Endothelial cell of umbilical vein (primary cell): ENCODE measurements around the gene MOB1B. TPM values are rescaled to one million over a fixed set of nuclear protein-coding genes. Genes with fewer than 3 reads are reported as not detected.

ENCODE experiments used
- BruUV-seq: library from RNA; stranded (reverse); fragments of 400-500 nt; replicated peaks from 2 replicates; lab custom pipeline; 2021; lab: Mats Ljungman, UMichigan
- CTCF ChIA-PET: fragments of 300-600, 350-600 bp; sonication (Branson Sonifier 250); formaldehyde crosslinking; loops from one replicate; lab custom pipeline; 2021; ENCODE audit warnings: antibody characterized with exemption, inconsistent platforms; lab: Charles Lee
- POLR2A ChIA-PET: fragments of 300-600, 350-600 bp; sonication (Branson Sonifier 250); formaldehyde crosslinking; loops from one replicate; lab custom pipeline; 2021; ENCODE audit warnings: antibody characterized with exemption, inconsistent platforms; lab: Charles Lee
- DNase-seq: peaks from one replicate; pipeline ENCODE4 v3.0.0-alpha.2; 2011; ENCODE audit warnings: low read depth, low spot score
- FAIRE-seq: peaks from 2 replicates; lab custom pipeline; 2011; peaks lifted over from hg19 to GRCh38; lab: Jason Lieb, UNC
- H2AFZ ChIP-seq: 2 replicates; pipeline ENCODE4 v1.6.0; 2012; ENCODE audit warnings: low read depth, low read length, control low read depth, inconsistent platforms
- H3K27ac ChIP-seq: 2 replicates; pipeline ENCODE4 v1.5.1; 2011; ENCODE audit warnings: low read depth, mild to moderate bottlenecking, control low read depth, low read length, moderate library complexity; ENCODE audit not compliant: insufficient read depth
- H3K27me3 ChIP-seq, 2 experiments: 2 replicates each; pipeline versions ENCODE4 v1.6.0 to v1.6.1; 2011; ENCODE audit warnings: low read length in 2 of 2, mixed read lengths in 1 of 2; ENCODE audit not compliant: control insufficient read depth in 2 of 2, insufficient read depth in 2 of 2
- H3K36me3 ChIP-seq, 2 experiments: 2 replicates in 1 of 2; 3 replicates in 1 of 2; pipeline ENCODE4 v1.5.1; 2011; ENCODE audit warnings: low read length in 2 of 2, mild to moderate bottlenecking in 1 of 2, moderate library complexity in 1 of 2; ENCODE audit not compliant: control insufficient read depth in 2 of 2, insufficient read depth in 2 of 2; ENCODE audit errors: extremely low read depth in 1 of 2
- H3K4me1 ChIP-seq: 3 replicates; pipeline ENCODE4 v1.5.1; 2011; ENCODE audit warnings: mild to moderate bottlenecking, low read length; ENCODE audit not compliant: control insufficient read depth, insufficient read depth; ENCODE audit errors: extremely low read depth
- H3K4me2 ChIP-seq: 2 replicates; pipeline ENCODE4 v1.6.1; 2011; ENCODE audit warnings: low read length, control low read depth, mixed read lengths; ENCODE audit not compliant: insufficient read depth
- H3K4me3 ChIP-seq, 3 experiments: fragments of 200-600 bp in 1 of 3; sonication (generic), shearing (Covaris generic) in 1 of 3; replicated peaks in 1 of 3; 2 replicates each; pipeline ENCODE4 v1.5.1; 2011 to 2016; ENCODE audit warnings: control low read depth in 3 of 3, low read length in 3 of 3, mild to moderate bottlenecking in 2 of 3, inconsistent platforms in 1 of 3, low read depth in 1 of 3, moderate library complexity in 1 of 3; ENCODE audit not compliant: insufficient read depth in 1 of 3
- H3K79me2 ChIP-seq: 2 replicates; pipeline ENCODE4 v1.6.0; 2012; ENCODE audit warnings: low read length, inconsistent platforms; ENCODE audit not compliant: control insufficient read depth, insufficient read depth
- H3K9ac ChIP-seq: replicated peaks from 2 replicates; pipeline ENCODE3; 2011; ENCODE audit warnings: low read length, control low read depth; ENCODE audit not compliant: insufficient read depth; ENCODE audit errors: extremely low read depth
- H3K9me1 ChIP-seq: replicated peaks from 3 replicates; pipeline ENCODE4 v1.6.0; 2011; ENCODE audit warnings: mild to moderate bottlenecking, low read length; ENCODE audit not compliant: control insufficient read depth, insufficient read depth; ENCODE audit errors: extremely low read depth
- H3K9me3 ChIP-seq: replicated peaks from 2 replicates; pipeline ENCODE4 v1.5.1; 2012; ENCODE audit warnings: low read length, inconsistent platforms; ENCODE audit not compliant: control insufficient read depth, insufficient read depth
- H4K20me1 ChIP-seq: replicated peaks from 2 replicates; pipeline ENCODE3; 2011; ENCODE audit warnings: mild to moderate bottlenecking, low read length; ENCODE audit not compliant: control insufficient read depth, insufficient read depth; ENCODE audit errors: extremely low read depth
- EZH2 ChIP-seq: IDR thresholded peaks from 2 replicates; pipeline ENCODE4 v1.6.1; 2012; ENCODE audit warnings: borderline replicate concordance, low read depth, mild to moderate bottlenecking, moderate library complexity, low read length, inconsistent platforms; ENCODE audit not compliant: severe bottlenecking
- FOS ChIP-seq: IDR thresholded peaks from 2 replicates; pipeline ENCODE4 v1.6.1; 2011; ENCODE audit warnings: mild to moderate bottlenecking, low read length, moderate library complexity, borderline replicate concordance; ENCODE audit not compliant: insufficient read depth
- GATA2 ChIP-seq: IDR thresholded peaks from 2 replicates; pipeline ENCODE4 v1.7.0; 2011; ENCODE audit warnings: low read depth, mild to moderate bottlenecking, moderate library complexity, mixed read lengths, low read length; ENCODE audit not compliant: insufficient read length, insufficient read depth
- JUN ChIP-seq: IDR thresholded peaks from 2 replicates; pipeline ENCODE4 v1.6.1; 2011; ENCODE audit warnings: borderline replicate concordance, low read depth; ENCODE audit not compliant: insufficient read length, insufficient read depth
- MYC ChIP-seq: IDR thresholded peaks from one replicate; pipeline ENCODE4 v1.6.1; 2011; ENCODE audit warnings: mild to moderate bottlenecking, low read depth, low read length
- POLR2A ChIP-seq: IDR thresholded peaks from 2 replicates; pipeline ENCODE4 v1.6.1; 2012; ENCODE audit warnings: low read depth, mild to moderate bottlenecking, control low read depth, low read length
- POLR2AphosphoS5 ChIP-seq: IDR thresholded peaks from 2 replicates; pipeline ENCODE4 v1.6.1; 2012; ENCODE audit warnings: low read depth, mild to moderate bottlenecking, control low read depth, low read length, moderate library complexity; ENCODE audit not compliant: insufficient read depth
- dilution Hi-C: fragments of 300-500 bp; cut with MboI; formaldehyde crosslinking; loops from one replicate; pipeline ENCODE4 v1.15.0; 2019; ENCODE audit warnings: low sequenced_read_pairs; ENCODE audit not compliant: extremely low pct_ligation_motif_present
- intact Hi-C: fragments of 100-400 bp; cut with micrococcal nuclease; formaldehyde crosslinking; loops from one replicate; pipeline ENCODE4 v1.10.0; 2022
- polyA plus RNA-seq, 4 experiments: library from polyadenylated mRNA; depleted of rRNA in 3 of 4; stranded (reverse) in 3 of 4; unstranded in 1 of 4; fragments of >200 nt; gene quantifications; 2 replicates each; pipeline versions ENCODE4 v1.2.1 to v1.2.3, GENCODE V29; 2011 to 2012; ENCODE audit warnings: missing spikeins in 1 of 4
- total RNA-seq: library from RNA; stranded (reverse); gene quantifications from 2 replicates; pipeline ENCODE4 v1.2.3, GENCODE V29; 2021
- TF ChIP-seq, protein P1 (sequence below): IDR thresholded peaks from 2 replicates; pipeline ENCODE4 v1.6.1; 2011; ENCODE audit not compliant: insufficient read depth, insufficient read length
- TF ChIP-seq, protein P2 (sequence below), 2 donors: IDR thresholded peaks; 1 replicate in 1 of 2; 2 replicates in 1 of 2; pipeline ENCODE4 v1.5.1; 2011; ENCODE audit warnings: low read length in 2 of 2, mild to moderate bottlenecking in 2 of 2, moderate library complexity in 2 of 2, control low read depth in 1 of 2, inconsistent platforms in 1 of 2, low read depth in 1 of 2; ENCODE audit not compliant: insufficient read depth in 1 of 2; ENCODE audit errors: extremely low read depth in 1 of 2

MOB1B gene
- total and polyA plus RNA-seq, 2 donors (not counting 3 experiments of a cell fraction or from before 2014, with no cell fraction given): 4.3 to 23.9 TPM

DNA sequence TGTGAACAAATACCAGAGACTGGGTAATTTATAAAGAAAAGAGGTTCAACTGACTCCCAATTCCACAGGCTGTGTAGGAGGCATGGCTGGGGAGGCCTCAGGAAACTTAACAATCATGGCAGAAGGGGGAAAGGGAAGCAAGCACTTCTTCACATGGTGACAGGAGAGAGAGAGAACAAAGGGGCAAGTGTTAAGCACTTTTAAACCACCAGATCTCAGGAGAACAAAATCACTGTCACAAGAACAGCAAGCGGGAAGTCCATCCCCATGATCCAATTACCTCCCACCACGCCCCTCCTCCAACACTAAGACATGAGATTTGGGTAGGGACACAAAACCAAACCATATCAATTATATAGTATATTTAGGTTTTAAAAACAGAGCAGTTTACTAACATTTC is 30.8 kb downstream of the MOB1B start:
- no TSS peak for BruUV-seq
- intact Hi-C loops: no loop called here
- FAIRE-seq (no peak), DNase-seq (no peak)
- no peak overlapping the region for H2AFZ ChIP-seq
- no peak overlapping the region for H3K27ac ChIP-seq
- H3K9me1 ChIP-seq: no peaks in the 10 kb centered on the region
- TF ChIP-seq POLR2A (no peak), FOS (no peak), MYC (no peak), POLR2AphosphoS5 (no peak), EZH2 (no peak), JUN (no peak), GATA2 (no peak)
- TF ChIP-seq, protein P1, sequence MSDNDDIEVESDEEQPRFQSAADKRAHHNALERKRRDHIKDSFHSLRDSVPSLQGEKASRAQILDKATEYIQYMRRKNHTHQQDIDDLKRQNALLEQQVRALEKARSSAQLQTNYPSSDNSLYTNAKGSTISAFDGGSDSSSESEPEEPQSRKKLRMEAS: no peak
- TF ChIP-seq, protein P2, sequence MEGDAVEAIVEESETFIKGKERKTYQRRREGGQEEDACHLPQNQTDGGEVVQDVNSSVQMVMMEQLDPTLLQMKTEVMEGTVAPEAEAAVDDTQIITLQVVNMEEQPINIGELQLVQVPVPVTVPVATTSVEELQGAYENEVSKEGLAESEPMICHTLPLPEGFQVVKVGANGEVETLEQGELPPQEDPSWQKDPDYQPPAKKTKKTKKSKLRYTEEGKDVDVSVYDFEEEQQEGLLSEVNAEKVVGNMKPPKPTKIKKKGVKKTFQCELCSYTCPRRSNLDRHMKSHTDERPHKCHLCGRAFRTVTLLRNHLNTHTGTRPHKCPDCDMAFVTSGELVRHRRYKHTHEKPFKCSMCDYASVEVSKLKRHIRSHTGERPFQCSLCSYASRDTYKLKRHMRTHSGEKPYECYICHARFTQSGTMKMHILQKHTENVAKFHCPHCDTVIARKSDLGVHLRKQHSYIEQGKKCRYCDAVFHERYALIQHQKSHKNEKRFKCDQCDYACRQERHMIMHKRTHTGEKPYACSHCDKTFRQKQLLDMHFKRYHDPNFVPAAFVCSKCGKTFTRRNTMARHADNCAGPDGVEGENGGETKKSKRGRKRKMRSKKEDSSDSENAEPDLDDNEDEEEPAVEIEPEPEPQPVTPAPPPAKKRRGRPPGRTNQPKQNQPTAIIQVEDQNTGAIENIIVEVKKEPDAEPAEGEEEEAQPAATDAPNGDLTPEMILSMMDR (IDR thresholded peaks at IDR 0.05; ENCODE audit: extremely low read depth in 1 of 2, insufficient read depth in 1 of 2, low read depth in 1 of 2, low read length in 2 of 2): no peak
- H3K9me3 ChIP-seq: no peaks in the 10 kb centered on the region
- no peaks in the 10 kb centered on the region for H4K20me1 ChIP-seq
- no peaks in the 10 kb centered on the region for H3K27me3 ChIP-seq
- H3K4me1 ChIP-seq: no peaks in the 10 kb centered on the region
- no peaks in the 10 kb centered on the region for H3K36me3 ChIP-seq
- peaks cover 35% of the 10 kb centered on the region for H3K79me2 ChIP-seq
- CTCF ChIA-PET: interaction anchor here (1.3 kb wide), 1 partner anchor 77 kb away, joined by 3 read pairs; no protein-coding TSS in a partner anchor
- dilution Hi-C loops: no loop called here
- no peak overlapping the region for H3K4me3 ChIP-seq
- POLR2A ChIA-PET: no interaction called here
- H3K4me2 ChIP-seq: no peak overlapping the region
- no peak overlapping the region for H3K9ac ChIP-seq
